Neutrophil (primary cell): Measurements from ENCODE around the gene SNX2.

Experiments used
- H3K27ac ChIP-seq: fragments of 200-600 bp; sonication (generic); 2 replicates; pipeline ENCODE4 v1.5.1; 2016; ENCODE audit warnings: mild to moderate bottlenecking, moderate library complexity
- H3K27me3 ChIP-seq: fragments of 200-600 bp; sonication (generic); 2 replicates; pipeline ENCODE4 v1.6.0; 2016; ENCODE audit warnings: mild to moderate bottlenecking
- H3K36me3 ChIP-seq: fragments of 200-600 bp; sonication (generic); 2 replicates; pipeline ENCODE4 v1.5.1; 2017
- H3K4me1 ChIP-seq, 2 experiments: fragments of 200-600 bp in 1 of 2; sonication (generic) in 1 of 2; 1 replicate in 1 of 2; 2 replicates in 1 of 2; pipeline versions ENCODE4 v1.5.1 to v1.6.1; 2013 to 2016; ENCODE audit warnings: low read depth in 1 of 2, low read length in 1 of 2, mild to moderate bottlenecking in 1 of 2, moderate library complexity in 1 of 2; ENCODE audit not compliant: control insufficient read depth in 1 of 2, insufficient read depth in 1 of 2
- H3K4me3 ChIP-seq, 2 experiments: fragments of 200-600 bp in 1 of 2; sonication (generic) in 1 of 2; 1 replicate in 1 of 2; 2 replicates in 1 of 2; pipeline ENCODE4 v1.5.1; 2013 to 2016; ENCODE audit warnings: low read depth in 1 of 2, low read length in 1 of 2, mild to moderate bottlenecking in 1 of 2, moderate library complexity in 1 of 2
- H3K9me3 ChIP-seq: fragments of 200-600 bp; sonication (generic); 2 replicates; pipeline ENCODE4 v1.5.1; 2016
- CTCF ChIP-seq: fragments of 200-600 bp; sonication (generic); IDR thresholded peaks from 2 replicates; pipeline ENCODE4 v1.5.1; 2016; ENCODE audit warnings: antibody characterized with exemption

The SNX2 gene

DNA sequence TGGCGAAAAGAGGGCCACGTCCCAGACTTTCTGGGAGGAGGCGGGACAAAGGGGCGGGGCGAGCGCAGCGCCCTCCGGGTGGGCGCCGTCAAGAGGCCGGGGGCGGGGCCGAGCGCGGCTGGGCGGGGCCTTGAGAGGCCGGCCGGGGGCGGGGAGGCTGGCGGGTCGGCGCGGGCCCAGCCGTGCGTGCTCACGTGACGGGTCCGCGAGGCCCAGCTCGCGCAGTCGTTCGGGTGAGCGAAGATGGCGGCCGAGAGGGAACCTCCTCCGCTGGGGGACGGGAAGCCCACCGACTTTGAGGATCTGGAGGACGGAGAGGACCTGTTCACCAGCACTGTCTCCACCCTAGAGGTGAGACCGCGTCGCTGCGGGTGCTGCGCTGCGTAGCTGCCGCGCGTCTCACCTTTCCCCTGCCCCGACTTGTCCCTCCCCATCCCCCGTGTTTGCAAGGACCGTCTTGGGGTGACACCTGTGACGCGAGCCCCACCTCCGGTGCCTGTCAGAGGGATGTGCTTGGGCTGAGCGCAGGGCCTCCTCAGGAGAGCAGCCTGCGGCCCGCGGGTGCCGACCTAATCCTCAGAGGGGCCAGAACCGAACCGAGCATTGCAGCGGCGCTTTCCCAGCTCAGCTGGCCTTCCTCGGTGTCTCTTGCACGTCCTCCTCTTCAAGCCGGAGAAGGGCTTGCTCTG lies at the start of gene SNX2:
Gene SNX2 (plus strand): TSS at position 220 of the 689 bp plus-strand sequence. CDS start 24 bp downstream, at position 244.
- Histone ChIP-seq H3K27me3 (peaks cover under 1% of the 10 kb centered on the region), H3K36me3 (no peaks in the 10 kb centered on the region), H3K9me3 (no peaks in the 10 kb centered on the region), H3K4me3 (peak within 1 kb of the TSS; percentile 79 to 90), H3K27ac (peak within 1 kb of the TSS; percentile 86), H3K4me1 (peaks cover 20 to 26% of the 10 kb centered on the region in 2 experiments)
- TF ChIP-seq CTCF = peak; percentile 8

DNA sequence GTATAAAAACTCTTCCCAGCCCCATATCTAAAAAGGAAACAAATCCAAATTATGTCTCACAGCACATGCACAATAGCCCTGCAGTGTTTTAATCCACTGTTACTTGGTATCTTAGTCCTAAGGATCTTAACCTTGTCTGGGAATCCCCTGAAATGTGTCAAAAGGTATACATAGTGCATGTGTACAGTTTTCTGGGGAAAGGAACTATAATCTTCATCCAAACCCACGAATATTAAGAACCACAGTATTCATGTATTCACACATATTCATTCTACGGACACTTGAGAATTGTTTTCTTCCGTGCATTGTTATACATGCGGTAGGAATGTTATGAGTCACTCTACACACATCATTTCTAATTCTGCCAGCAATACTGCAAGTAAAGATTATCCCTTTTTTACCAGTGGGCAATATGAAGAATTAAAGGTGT lies 47.8 kb upstream of the SNX2 start:
- no peak overlapping the region for H3K4me3 ChIP-seq
- H3K27me3 ChIP-seq = no peaks in the 10 kb centered on the region
- no peaks in the 10 kb centered on the region for H3K9me3 ChIP-seq
- H3K27ac ChIP-seq = no peak overlapping the region
- no peaks in the 10 kb centered on the region for H3K4me1 ChIP-seq
- no peaks in the 10 kb centered on the region for H3K36me3 ChIP-seq
- no peak for TF ChIP-seq CTCF

DNA sequence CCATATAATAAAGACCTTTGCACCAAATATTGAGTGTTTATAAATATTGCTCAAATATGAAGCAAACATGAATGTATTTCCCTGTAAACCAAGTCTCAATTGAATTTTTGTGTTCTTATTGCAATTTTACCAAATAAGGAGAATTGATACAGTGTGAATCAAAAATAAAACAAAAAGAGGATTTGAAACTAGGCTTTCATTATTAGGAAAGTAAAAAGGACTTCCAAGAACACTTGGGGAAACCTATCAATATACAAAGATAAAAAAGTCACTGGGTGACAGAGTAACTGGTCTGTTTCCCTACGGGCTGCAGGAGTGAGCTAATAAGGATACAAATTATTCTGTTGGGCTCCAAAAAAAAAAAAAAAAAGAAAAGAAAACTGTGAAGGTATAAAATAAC lies 44.8 kb upstream of the SNX2 start:
- Histone ChIP-seq H3K27me3 (no peaks in the 10 kb centered on the region), H3K36me3 (no peaks in the 10 kb centered on the region), H3K9me3 (no peaks in the 10 kb centered on the region), H3K4me1 (no peaks in the 10 kb centered on the region), H3K4me3 (no peak overlapping the region), H3K27ac (no peak overlapping the region)
- no peak for TF ChIP-seq CTCF

GRCh38 chr5:122730456-122730855 lies 44.4 kb upstream of the SNX2 start:
- H3K36me3 ChIP-seq = no peaks in the 10 kb centered on the region
- no peak overlapping the region for H3K4me3 ChIP-seq
- H3K27ac ChIP-seq = no peak overlapping the region
- TF ChIP-seq CTCF = no peak
- no peaks in the 10 kb centered on the region for H3K27me3 ChIP-seq
- H3K9me3 ChIP-seq = no peaks in the 10 kb centered on the region
- no peaks in the 10 kb centered on the region for H3K4me1 ChIP-seq

DNA sequence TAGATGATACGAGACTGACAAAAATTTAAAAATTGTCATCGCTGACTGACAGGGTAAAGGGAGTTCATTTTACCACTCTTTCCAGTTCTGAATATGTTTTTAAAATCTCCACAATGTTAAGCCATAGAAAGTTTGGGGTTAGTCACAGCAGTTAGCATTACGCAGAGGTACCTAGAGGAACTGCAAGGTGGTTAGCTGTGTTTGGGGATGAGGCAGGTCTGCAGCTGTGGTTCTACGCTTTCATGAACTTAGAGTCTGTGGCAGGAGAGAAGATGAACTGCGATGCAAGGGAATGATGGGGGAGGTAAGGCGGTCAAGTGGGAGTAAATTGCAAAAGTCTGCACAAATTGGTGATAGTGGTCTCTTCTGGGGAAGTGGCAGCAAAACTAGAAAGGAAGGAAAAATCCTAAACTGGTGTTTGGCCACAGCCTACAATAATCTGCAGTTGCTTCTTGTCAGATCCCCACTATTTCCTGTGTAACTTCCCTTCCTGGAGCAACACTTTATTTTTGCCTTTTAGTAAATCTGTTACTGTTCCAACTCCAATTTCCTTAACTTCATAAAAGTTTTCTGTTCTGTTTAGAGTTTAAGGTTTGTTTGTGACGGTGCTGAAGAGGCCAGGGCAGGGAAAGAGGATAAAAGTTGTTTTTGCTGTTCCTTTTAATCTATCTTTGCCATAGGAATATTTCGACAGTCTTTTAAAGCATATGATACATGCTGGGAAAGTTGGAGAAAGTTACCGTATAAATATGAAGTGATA lies 38.6 kb upstream of the SNX2 start:
- TF ChIP-seq CTCF = no peak
- Histone ChIP-seq H3K27me3 (peaks cover 5% of the 10 kb centered on the region), H3K4me1 (no peaks in the 10 kb centered on the region), H3K4me3 (no peak overlapping the region), H3K27ac (no peak overlapping the region), H3K9me3 (no peaks in the 10 kb centered on the region), H3K36me3 (no peaks in the 10 kb centered on the region)
